GM19193 (cell line): ENCODE results near the gene CDKN1B.

Experiments used
- POLR2A ChIP-seq: IDR thresholded peaks from 4 replicates; pipeline ENCODE4 v1.6.1; 2011; ENCODE audit not compliant: insufficient read depth, insufficient read length; ENCODE audit errors: extremely low read depth

The CDKN1B gene

DNA sequence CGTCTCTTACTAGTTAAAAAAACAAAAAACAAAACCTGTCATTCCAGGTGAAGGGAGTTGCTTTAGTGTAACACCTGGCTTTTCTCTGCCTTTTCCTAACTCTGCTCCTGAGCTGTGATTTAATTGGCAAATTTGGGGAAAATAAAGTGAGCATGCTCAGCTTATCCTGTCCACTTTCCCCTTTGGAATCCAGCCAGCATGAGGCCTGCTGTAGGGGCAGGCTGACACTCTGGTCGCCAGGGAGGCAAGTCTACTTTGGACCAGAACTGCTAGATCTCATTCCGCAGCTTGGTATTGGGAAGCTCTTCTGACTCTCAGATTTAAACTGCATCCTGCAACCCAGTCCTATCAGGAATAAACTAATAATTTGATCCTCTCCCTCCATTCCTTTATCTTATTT, 30.1 kb downstream of the CDKN1B start:
- TF ChIP-seq POLR2A = no peak

DNA sequence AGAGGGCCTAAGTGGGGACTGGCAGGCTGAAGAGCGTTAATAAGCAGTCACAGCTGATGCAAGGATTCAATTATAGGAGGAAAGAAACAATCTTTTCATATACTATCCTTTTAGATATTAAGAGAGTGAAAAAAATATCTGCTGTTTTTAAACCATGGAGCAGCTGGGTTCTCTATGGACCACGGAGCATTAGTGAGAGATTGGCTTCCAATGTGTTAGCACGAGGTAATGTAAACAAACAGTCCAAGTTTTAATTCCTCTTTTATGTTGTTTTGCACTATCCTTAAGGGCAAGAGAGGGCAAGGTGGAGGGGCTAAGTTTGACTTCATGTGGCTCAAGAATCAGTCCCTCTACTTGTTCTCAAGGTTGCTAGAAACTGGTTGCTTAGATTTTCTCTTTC, 30.9 kb downstream of the CDKN1B start:
- no peak for TF ChIP-seq POLR2A

DNA sequence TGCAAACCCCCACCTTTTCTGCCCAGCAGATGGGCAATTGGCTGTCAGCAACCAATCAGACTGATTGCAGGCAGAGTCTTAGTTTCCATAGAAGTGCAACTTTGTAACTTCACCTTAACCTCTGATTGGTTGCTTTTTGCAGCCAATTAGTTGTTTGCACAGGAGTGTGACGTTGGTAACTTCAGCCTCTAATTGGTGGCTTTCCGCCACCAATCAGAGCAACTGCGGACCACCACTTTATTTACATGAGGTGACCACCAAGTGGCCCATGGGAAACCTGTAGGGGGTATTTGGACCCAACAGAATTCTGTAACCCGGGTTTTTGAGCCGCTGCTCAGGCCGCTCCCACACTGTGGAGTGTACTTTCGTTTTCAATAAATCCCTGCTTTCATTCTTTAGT, 32.3 kb downstream of the CDKN1B start:
- TF ChIP-seq POLR2A = no peak

DNA sequence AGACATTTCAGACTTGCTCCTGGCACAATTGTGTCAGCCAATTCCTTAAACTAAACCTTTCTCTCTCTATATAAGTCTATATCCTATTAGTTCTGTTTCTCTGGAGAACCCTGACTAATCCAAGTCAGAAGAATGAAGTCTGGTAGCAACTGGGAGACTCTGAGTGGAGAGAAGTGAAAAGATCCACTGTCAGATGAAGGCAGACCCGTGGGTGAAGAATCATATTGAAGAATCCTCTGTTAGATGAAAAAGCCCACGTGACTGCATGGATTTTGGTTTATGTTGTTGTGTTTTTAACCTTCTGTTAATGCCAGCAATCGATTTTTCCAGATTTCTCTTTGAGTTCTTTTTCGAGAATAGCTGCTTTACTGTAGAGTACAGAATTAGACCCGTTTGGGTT, 38.8 kb downstream of the CDKN1B start:
- no peak for TF ChIP-seq POLR2A

DNA sequence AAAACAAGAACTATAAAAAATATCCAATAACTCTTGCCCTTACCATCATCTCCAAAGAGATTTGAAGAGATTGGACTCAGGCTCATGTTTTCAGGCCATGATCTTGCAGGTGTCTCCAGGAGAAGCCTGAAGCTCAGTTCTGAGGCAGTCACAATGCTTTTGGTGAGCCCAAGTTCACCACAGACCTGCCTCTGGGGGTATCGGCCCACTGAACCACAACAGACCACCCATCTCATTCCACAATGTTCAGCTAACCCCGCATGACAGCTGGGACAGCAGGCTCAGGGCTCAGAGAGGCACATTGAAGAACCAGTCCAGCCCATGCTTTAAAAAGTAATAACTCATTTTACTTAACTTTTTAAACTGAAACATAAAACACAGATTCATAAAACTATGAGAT, 40.0 kb downstream of the CDKN1B start:
- no peak for TF ChIP-seq POLR2A

DNA sequence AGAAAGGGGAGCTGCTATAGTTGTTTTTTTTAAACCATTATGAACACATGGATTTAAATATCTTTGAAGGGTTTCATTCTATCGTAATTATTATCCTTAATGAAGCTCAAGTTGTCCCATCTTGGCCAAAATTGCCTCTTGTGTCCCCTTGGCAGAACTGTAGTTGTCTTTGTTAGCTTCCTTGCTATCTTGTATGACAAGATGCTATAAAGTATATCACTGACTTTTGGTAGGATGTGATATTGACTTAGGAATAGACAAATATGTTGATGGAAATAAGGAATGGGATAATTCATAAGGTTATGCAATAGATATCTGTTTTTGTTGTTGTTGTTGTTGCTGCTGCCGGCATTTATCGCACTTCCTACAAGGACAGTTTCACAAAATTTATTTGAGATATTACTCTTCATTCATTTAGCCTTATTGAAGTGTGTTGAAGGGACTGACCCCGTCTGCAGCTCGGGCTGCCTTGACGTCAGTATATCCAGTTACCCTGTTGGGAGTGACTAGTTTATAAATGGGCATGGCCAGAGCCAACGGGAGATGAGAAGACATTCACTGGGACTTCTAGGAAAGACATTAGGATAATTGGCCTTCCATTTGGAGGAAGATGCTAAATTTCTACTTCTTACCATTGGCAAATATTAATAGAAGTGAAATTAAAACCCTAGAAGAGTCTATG, 42.2 kb downstream of the CDKN1B start:
- no peak for TF ChIP-seq POLR2A

DNA sequence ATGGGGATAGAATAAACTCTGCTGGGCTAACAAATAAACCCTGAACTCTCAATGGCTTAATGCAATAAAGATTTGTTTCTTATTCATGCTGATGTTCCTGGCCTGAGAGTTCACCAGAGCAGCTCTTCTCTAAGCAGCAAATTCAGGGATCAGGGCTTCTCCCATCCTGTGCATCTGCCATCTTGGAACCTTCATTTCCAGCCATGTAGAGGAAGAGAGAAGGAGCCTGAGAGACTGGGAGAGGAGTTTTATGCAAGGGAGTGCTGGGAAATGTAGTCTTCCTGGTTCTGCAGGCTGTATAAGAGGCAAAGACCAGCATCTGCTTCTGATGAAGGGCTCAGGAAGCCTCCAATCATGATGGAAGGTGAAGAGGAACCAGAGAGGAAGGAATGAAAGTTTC, 47.7 kb downstream of the CDKN1B start:
- no peak for TF ChIP-seq POLR2A

DNA sequence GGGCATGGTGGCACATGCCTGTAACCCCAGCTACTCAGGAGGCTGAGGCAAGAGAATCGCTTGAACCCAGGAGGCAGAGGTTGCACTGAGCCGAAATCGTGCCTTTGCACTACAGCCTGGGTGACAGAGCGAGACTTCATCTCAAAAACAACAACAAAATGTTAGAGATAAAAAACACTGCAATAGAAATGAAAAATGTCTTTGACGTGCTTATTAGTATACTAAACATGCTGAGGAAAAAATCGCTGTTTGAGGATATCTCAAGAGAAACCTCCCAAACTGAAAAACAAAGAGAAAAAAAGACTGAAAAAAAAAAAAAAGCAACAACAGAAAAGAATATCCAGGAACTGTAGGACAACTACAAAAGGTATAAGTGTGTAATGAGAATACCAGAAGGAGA, 53.1 kb downstream of the CDKN1B start:
- TF ChIP-seq POLR2A = no peak
